K562 (cell line): Measurements from ENCODE around the gene CYP4V2. TPM values are rescaled to one million over a fixed set of nuclear protein-coding genes. Genes with fewer than 3 reads are reported as not detected.

Experiments used
- ARID2 ChIP-seq: fragments of 450-650 bp; IDR thresholded peaks from 2 replicates; pipeline ENCODE4 v1.6.1; 2017; ENCODE audit warnings: antibody characterized with exemption, mild to moderate bottlenecking
- CC2D1A ChIP-seq: fragments of 450-650 bp; IDR thresholded peaks from 2 replicates; pipeline ENCODE4 v1.6.1; 2017; ENCODE audit warnings: mild to moderate bottlenecking
- CREB3 ChIP-seq: fragments of 450-650 bp; conservative IDR thresholded peaks from 2 replicates; pipeline ENCODE4 v1.6.1; 2016; ENCODE audit warnings: missing genetic modification characterization, low read depth, mild to moderate bottlenecking, missing compliant biosample characterization, moderate library complexity
- MAFK ChIP-seq: IDR thresholded peaks from 2 replicates; pipeline ENCODE4 v1.6.1; 2011; ENCODE audit warnings: low read length, improper control_type of control experiment
- MEF2A ChIP-seq: IDR thresholded peaks from 2 replicates; pipeline ENCODE4 v1.6.1; 2011; ENCODE audit warnings: low read depth, mild to moderate bottlenecking, low read length, moderate library complexity; ENCODE audit not compliant: control insufficient read depth
- MTA2 ChIP-seq: fragments of 450-650 bp; IDR thresholded peaks from 2 replicates; pipeline ENCODE4 v1.6.1; 2016; ENCODE audit warnings: low read depth
- NCOA6 ChIP-seq: fragments of 450-650 bp; IDR thresholded peaks from 2 replicates; pipeline ENCODE4 v1.6.1; 2017; ENCODE audit warnings: mild to moderate bottlenecking
- NR1H2 ChIP-seq: sonication (generic); formaldehyde crosslinking; IDR thresholded peaks from 2 replicates; pipeline ENCODE4 v1.4.0; 2020; ENCODE audit warnings: mild to moderate bottlenecking, missing genetic modification reagents
- PML ChIP-seq: IDR thresholded peaks from 2 replicates; pipeline ENCODE4 v1.6.1; 2012; ENCODE audit warnings: low read length, inconsistent platforms
- RAD21 ChIP-seq, 2 experiments: fragments of 250-450 bp in 1 of 2; fragments of 450-650 bp in 1 of 2; sonication (Bioruptor Pico) in 1 of 2; formaldehyde crosslinking in 1 of 2; IDR thresholded peaks in 1 of 2; conservative IDR thresholded peaks in 1 of 2; 2 replicates each; pipeline versions ENCODE4 v1.4.0 to v1.8.0; 2020 to 2022; ENCODE audit warnings: mild to moderate bottlenecking in 2 of 2, moderate library complexity in 1 of 2
- SAFB2 ChIP-seq: fragments of 200-400 bp; formaldehyde crosslinking; IDR thresholded peaks from 2 replicates; pipeline ENCODE4 v1.6.1; 2018; ENCODE audit warnings: borderline replicate concordance, low read length, low read depth, moderate library complexity; ENCODE audit not compliant: severe bottlenecking
- SMAD3 ChIP-seq: fragments of 450-650 bp; formaldehyde crosslinking; conservative IDR thresholded peaks from 2 replicates; pipeline ENCODE4 v1.4.0; 2020; ENCODE audit warnings: mild to moderate bottlenecking
- ZBTB1 ChIP-seq: sonication (generic); formaldehyde crosslinking; IDR thresholded peaks from 2 replicates; pipeline ENCODE4 v1.8.1; 2023; ENCODE audit warnings: missing genetic modification reagents, low read depth, mild to moderate bottlenecking, borderline replicate concordance
- ZFPM2 ChIP-seq: fragments of 250-450 bp; sonication (Bioruptor Pico); IDR thresholded peaks from 2 replicates; pipeline ENCODE4 v1.5.1; 2022; ENCODE audit warnings: mild to moderate bottlenecking
- ZNF212 ChIP-seq: fragments of 450-650 bp; formaldehyde crosslinking; IDR thresholded peaks from 2 replicates; pipeline ENCODE4 v1.4.0; 2020; ENCODE audit warnings: mild to moderate bottlenecking
- ZNF740 ChIP-seq, 3 experiments: fragments of 200-800 bp in 1 of 3; sonication (Bioruptor generic) in 1 of 3; sonication (generic) in 1 of 3; formaldehyde crosslinking in 1 of 3; IDR thresholded peaks; 2 replicates each; pipeline versions ENCODE4 v1.6.1 to v1.8.0; 2016 to 2022; ENCODE audit warnings: mild to moderate bottlenecking in 2 of 3, missing compliant biosample characterization in 2 of 3, missing genetic modification characterization in 2 of 3, missing genetic modification reagents in 1 of 3
- ZNF764 ChIP-seq: fragments of 250-450 bp; sonication (Bioruptor Pico); IDR thresholded peaks from 2 replicates; pipeline ENCODE4 v1.4.0; 2020; ENCODE audit warnings: low read depth, mild to moderate bottlenecking, moderate library complexity
- polyA plus RNA-seq, 8 experiments: library from polyadenylated mRNA; depleted of rRNA in 4 of 8; stranded (reverse) in 5 of 8; unstranded in 3 of 8; fragments of >200 nt; fragmentation: Nextera tagmentation in 2 of 8; fragmentation: Illumina TruSeq in 1 of 8; extraction: Ambion mirVana in 2 of 8; extraction: Trizol in 1 of 8; gene quantifications; 2 replicates each; pipeline versions ENCODE4 v1.2.1 to v1.2.3, GENCODE V29; 2011 to 2014; ENCODE audit warnings: inconsistent platforms in 1 of 8, missing spikeins in 1 of 8
- total RNA-seq, 7 experiments: library from RNA; depleted of rRNA in 6 of 7; stranded (reverse); fragments of >200 nt in 6 of 7; fragmentation: Illumina TruSeq in 2 of 7; extraction: Trizol in 2 of 7; gene quantifications; 2 replicates each; pipeline versions ENCODE4 v1.2.1 to v1.2.3, GENCODE V29; 2011 to 2021; ENCODE audit warnings: low replicate concordance in 1 of 7
- TF ChIP-seq, protein P1 (sequence below): sonication (generic); formaldehyde crosslinking; IDR thresholded peaks from 2 replicates; pipeline ENCODE4 v1.8.1; 2022; ENCODE audit warnings: missing genetic modification reagents

The CYP4V2 gene
- total and polyA plus RNA-seq, 9 of the 15 experiments (the other 6 are each of a cell fraction or from before 2014, with no cell fraction given) = 1.1 to 8.3 (median 3.9) TPM

GRCh38 chr4:186191200-186192065, at the start of gene CYP4V2 (continued):
- TF ChIP-seq NR1H2 (CRISPR knock-in tag) = peak; percentile 73; the same call in 1 of the 2 replicates
- TF ChIP-seq SMAD3 (CRISPR knock-in tag) = no peak
- no peak for TF ChIP-seq NCOA6
- TF ChIP-seq CC2D1A = no peak; the same call in 1 of the 2 replicates
- 0 out of 4 replicates have a peak, but pooled peaks of 1 of the 2 experiments have one; percentile 20 for TF ChIP-seq RAD21 (CRISPR knock-in tag; conservative IDR thresholded peaks at IDR 0.05 in 1 of 2, IDR thresholded peaks at IDR 0.05 in 1 of 2)
- TF ChIP-seq ARID2 = no peak
- 0 out of 2 replicates have a peak, but pooled peaks have one; percentile 21 for TF ChIP-seq ZNF740 (CRISPR knock-in tag; IDR thresholded peaks at IDR 0.05)
- no peak for TF ChIP-seq ZNF740 (tag; IDR thresholded peaks at IDR 0.05)
- no peak for TF ChIP-seq MTA2
- no peak for TF ChIP-seq ZFPM2
- no peak for TF ChIP-seq MAFK
- TF ChIP-seq MEF2A = no peak
- no peak for TF ChIP-seq ZNF212 (CRISPR knock-in tag)
- TF ChIP-seq, protein P1, sequence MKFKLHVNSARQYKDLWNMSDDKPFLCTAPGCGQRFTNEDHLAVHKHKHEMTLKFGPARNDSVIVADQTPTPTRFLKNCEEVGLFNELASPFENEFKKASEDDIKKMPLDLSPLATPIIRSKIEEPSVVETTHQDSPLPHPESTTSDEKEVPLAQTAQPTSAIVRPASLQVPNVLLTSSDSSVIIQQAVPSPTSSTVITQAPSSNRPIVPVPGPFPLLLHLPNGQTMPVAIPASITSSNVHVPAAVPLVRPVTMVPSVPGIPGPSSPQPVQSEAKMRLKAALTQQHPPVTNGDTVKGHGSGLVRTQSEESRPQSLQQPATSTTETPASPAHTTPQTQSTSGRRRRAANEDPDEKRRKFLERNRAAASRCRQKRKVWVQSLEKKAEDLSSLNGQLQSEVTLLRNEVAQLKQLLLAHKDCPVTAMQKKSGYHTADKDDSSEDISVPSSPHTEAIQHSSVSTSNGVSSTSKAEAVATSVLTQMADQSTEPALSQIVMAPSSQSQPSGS (CRISPR knock-in tag) = no peak
- no peak for TF ChIP-seq ZNF764 (CRISPR knock-in tag)
- no peak for TF ChIP-seq SAFB2
- peak; percentile 52; the same call in 1 of the 2 replicates for TF ChIP-seq PML
- no peak for TF ChIP-seq CREB3
- TF ChIP-seq ZBTB1 (CRISPR knock-in tag) = peak; percentile 82
